Esophagus muscularis mucosa (tissue), 4 donors: ENCODE data around the gene TMEM202.

Experiments used
- EP300 ChIP-seq: sonication (generic); formaldehyde crosslinking; IDR thresholded peaks from one replicate; pipeline ENCODE4 v1.6.1; 2017; ENCODE audit warnings: antibody characterized with exemption
- POLR2AphosphoS5 ChIP-seq, 2 donors: sonication (generic); formaldehyde crosslinking; IDR thresholded peaks; one replicate each; pipeline ENCODE4 v1.6.1; 2017; ENCODE audit warnings: antibody characterized with exemption in 2 of 2
- TF ChIP-seq, protein P1 (sequence below), 3 experiments: fragments of 200-600 bp in 2 of 3; fragments of 450-650 bp in 1 of 3; sonication (generic) in 2 of 3; IDR thresholded peaks; one replicate each; pipeline ENCODE4 v1.5.1; 2017 to 2019; ENCODE audit warnings: antibody characterized with exemption in 3 of 3, mild to moderate bottlenecking in 2 of 3, moderate library complexity in 1 of 3

DNA sequence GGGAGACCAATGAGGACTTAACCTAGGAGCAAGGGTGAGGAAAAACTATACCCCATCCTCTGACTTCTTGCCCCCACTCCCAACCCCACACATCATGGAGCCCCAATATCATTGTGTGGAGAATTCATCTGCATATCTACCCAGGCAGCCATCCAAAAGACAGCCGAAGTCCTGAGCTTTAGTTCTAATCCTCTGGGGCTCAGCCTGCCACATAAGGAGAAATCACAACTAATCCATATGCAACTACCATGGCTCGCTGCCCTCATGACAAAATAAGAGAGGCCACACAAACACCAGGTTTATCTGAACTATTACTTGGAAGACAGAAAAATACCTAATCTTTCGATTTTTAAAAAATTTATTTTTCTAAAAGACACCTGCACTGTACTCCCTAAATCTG is 40.0 kb upstream of the TMEM202 start:
- TF ChIP-seq, protein P1, sequence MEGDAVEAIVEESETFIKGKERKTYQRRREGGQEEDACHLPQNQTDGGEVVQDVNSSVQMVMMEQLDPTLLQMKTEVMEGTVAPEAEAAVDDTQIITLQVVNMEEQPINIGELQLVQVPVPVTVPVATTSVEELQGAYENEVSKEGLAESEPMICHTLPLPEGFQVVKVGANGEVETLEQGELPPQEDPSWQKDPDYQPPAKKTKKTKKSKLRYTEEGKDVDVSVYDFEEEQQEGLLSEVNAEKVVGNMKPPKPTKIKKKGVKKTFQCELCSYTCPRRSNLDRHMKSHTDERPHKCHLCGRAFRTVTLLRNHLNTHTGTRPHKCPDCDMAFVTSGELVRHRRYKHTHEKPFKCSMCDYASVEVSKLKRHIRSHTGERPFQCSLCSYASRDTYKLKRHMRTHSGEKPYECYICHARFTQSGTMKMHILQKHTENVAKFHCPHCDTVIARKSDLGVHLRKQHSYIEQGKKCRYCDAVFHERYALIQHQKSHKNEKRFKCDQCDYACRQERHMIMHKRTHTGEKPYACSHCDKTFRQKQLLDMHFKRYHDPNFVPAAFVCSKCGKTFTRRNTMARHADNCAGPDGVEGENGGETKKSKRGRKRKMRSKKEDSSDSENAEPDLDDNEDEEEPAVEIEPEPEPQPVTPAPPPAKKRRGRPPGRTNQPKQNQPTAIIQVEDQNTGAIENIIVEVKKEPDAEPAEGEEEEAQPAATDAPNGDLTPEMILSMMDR (IDR thresholded peaks at IDR 0.05), result no peak
- no peak for TF ChIP-seq EP300
- no peak for TF ChIP-seq POLR2AphosphoS5 (IDR thresholded peaks at IDR 0.05)
